ENCODE measurements around the gene TRAK1.

DNA sequence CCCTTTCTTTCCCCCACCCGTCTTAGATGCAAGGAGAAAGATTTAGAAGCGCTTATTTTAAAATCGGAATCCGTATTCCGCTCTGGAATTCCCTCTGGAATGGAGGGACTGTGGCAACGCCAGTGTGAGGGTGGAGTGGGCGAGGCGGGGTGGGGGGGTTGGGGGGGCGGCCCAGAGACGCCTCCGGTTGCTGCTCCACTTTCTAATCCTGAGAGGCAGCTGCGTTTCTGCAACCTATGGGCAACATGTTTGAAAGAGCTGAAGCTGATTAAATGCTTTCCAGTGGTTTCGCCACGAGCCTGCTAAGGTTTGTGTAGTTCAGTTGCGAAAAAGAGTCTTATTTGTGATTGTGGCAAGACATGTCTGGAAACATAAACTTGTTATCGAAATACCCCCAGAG lies 174.9 kb downstream of the TRAK1 start, which contains the start of gene CCK:
- TF ChIP-seq POLR2A (IDR thresholded peaks at IDR 0.05) (no peak), POLR2AphosphoS5 (IDR thresholded peaks at IDR 0.05) (no peak)
- TF ChIP-seq, protein P1, sequence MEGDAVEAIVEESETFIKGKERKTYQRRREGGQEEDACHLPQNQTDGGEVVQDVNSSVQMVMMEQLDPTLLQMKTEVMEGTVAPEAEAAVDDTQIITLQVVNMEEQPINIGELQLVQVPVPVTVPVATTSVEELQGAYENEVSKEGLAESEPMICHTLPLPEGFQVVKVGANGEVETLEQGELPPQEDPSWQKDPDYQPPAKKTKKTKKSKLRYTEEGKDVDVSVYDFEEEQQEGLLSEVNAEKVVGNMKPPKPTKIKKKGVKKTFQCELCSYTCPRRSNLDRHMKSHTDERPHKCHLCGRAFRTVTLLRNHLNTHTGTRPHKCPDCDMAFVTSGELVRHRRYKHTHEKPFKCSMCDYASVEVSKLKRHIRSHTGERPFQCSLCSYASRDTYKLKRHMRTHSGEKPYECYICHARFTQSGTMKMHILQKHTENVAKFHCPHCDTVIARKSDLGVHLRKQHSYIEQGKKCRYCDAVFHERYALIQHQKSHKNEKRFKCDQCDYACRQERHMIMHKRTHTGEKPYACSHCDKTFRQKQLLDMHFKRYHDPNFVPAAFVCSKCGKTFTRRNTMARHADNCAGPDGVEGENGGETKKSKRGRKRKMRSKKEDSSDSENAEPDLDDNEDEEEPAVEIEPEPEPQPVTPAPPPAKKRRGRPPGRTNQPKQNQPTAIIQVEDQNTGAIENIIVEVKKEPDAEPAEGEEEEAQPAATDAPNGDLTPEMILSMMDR (IDR thresholded peaks at IDR 0.05), result no peak
